Measurements from ENCODE around the gene DPYD.

Gene DPYD

GRCh38 chr1:97138515-97139032, 782.3 kb downstream of the DPYD start:
- DNase-seq (ENCODE audit: low spot score), result no peak

GRCh38 chr1:97137862-97138514, 782.8 kb downstream of the DPYD start:
- peak; percentile 39 for DNase-seq (ENCODE audit: low spot score)

- DNase-seq (ENCODE audit: low spot score), result no peak
These were observed 783.8 kb downstream of the DPYD start for GRCh38 chr1:97136996-97137395.

DNA sequence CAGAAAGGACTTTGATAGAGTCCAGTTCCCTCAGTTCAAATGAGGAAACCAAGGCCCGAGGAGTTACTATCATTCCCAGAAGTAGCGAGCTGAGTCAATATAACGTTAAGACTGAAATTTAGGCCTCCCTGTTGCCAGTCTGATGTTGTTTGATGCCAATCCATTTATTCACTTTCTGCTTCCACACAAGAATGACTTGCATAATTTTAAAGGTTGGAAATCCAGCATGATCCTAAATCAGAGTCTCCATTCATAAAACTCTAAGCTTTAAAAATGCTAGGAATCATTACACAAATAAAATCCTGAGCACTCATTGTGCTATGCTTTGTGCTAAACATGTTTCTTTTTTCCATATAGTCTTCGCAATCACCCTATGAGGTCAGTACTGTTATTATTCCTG, 784.9 kb downstream of the DPYD start:
- no peak for DNase-seq (ENCODE audit: low spot score)

- no peak for DNase-seq (ENCODE audit: low spot score)
These were observed 792.4 kb downstream of the DPYD start for GRCh38 chr1:97128426-97128825.

- DNase-seq (ENCODE audit: low spot score), result no peak
These were observed 797.0 kb downstream of the DPYD start for GRCh38 chr1:97123717-97124431.

DNA sequence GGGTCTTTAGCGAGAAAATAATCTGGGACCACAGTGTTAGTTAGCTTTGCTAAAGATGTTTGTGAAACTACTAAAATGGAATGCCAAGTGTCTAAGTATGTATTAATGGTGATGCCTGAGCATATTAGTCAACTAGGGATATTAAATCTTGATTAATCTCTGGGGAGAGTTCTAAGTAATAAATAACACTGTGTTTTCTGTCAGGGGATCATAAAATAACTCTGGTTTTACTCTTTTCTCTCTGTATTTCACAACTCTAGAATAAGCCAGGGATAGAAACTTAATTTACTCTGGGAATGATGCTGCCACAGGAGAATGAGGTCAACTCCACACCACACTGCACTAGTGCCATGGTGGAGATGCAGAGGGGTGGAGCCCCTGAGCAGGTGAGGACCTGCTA, 800.0 kb downstream of the DPYD start:
- no peak for DNase-seq (ENCODE audit: low spot score)

GRCh38 chr1:97119260-97120158, 801.3 kb downstream of the DPYD start:
- DNase-seq (ENCODE audit: low spot score), result no peak

- DNase-seq (ENCODE audit: low spot score), result no peak
These were observed 806.0 kb downstream of the DPYD start for GRCh38 chr1:97114842-97115241.

- no peak for DNase-seq (ENCODE audit: low spot score)
These were observed 808.4 kb downstream of the DPYD start for GRCh38 chr1:97112442-97112841.

- no peak for DNase-seq (ENCODE audit: low spot score)
These were observed 812.7 kb downstream of the DPYD start for GRCh38 chr1:97108179-97108578.

DNA sequence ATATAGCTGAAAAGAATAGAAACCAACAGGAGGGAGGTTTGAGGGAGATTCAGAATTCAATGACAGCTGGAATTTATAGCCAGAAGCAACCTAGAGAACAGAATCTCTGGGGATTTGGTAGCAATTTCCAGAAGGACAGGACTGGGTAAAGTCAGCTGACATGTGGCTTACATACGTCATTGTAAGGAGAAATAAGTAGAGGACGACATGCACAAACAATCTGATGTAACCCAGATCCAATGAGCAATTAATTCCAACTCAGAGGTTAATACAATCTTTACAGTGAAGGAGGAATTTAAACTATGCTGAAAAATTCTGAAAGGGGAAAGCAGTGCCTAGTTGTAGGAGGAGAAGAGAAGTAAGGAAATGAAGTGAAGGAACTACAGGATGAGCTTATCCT, 815.3 kb downstream of the DPYD start:
- no peak for DNase-seq (ENCODE audit: low spot score)

GRCh38 chr1:97101509-97101908, 819.3 kb downstream of the DPYD start:
- no peak for DNase-seq (ENCODE audit: low spot score)

DNA sequence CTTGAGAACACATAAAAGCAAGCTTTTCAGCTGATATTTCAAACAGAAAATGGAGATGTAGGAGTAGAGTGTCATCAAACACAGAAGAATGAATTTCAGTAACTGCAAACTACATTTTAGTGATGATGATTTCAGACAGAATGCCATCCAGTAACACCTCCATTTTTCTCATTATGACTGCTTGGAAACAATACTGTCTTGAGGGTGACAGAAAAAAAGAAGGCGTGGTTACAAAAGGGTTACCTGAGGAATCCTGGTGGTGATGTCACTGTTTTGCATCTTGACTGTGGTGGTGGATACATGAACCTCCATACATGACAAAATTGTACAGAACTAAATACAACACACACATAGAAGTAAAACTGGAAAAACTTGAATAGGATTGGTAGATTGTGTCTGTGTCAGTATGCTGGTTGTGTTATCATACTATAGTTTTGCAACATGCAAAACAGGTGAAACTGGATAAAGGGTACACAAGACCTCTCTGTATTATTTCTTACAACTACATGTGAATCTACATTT, 823.4 kb downstream of the DPYD start:
- DNase-seq (ENCODE audit: low spot score), result no peak

DNA sequence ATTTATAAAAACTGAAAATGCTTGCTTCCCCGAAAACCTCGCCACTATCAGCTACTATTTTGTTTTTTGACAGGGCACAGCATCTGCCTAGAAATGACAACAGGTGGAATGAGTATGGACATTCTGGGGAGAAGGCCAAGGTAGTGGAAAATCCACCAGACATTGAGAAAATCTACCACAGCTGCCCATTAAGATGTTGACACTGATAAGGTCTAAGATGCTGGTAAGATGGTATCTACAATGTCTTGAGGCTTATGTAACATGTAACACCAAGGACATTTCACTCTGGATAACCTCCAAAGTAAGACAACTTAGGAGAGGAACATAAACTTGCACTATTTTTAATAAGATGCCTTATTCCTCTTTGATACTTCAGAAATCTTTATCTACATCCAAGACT, 825.1 kb downstream of the DPYD start:
- no peak for DNase-seq (ENCODE audit: low spot score)

GRCh38 chr1:97094247-97094972, 826.4 kb downstream of the DPYD start:
- no peak for DNase-seq (ENCODE audit: low spot score)

DNA sequence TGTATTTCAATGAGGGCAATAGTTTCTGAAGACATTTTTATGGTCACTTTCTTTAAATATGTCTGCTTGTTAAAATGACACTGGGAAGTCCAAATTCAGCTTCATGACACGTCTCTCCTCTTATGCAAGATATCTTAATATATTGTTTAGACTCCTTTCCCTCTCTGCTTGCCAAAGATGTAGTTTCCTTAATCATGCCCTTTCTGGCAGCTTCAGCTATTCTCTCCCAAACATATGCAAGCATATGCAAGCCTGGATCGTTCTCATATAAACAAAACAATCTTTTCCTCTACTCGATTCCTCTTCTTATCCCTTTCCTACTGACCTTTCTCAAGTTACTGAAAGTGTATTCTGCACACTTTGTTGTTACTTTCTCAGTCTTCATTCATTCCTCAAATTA, 827.1 kb downstream of the DPYD start:
- no peak for DNase-seq (ENCODE audit: low spot score)

DNA sequence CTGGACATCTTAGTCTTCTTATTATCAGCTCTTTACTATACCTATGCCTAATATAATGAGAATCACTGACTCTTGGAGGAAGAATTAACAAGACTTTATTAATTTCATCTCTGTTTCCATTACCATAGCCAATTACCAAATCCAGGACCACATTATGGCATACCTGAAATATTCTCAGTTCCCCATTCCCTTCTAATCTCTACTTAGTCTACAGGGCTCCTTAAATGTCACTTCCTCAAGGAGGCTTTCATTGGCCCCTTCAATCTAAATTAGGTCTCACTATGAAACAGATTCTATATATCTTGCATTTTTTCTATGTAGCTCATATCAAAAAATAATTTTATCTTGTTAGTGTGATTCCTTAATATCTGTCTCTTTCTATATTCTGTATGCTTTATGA, 828.0 kb downstream of the DPYD start:
- no peak for DNase-seq (ENCODE audit: low spot score)

- no peak for DNase-seq (ENCODE audit: low spot score)
These were observed 829.2 kb downstream of the DPYD start for GRCh38 chr1:97091679-97092078.

GRCh38 chr1:97091263-97091662, 829.6 kb downstream of the DPYD start:
- DNase-seq (ENCODE audit: low spot score), result no peak

DNA sequence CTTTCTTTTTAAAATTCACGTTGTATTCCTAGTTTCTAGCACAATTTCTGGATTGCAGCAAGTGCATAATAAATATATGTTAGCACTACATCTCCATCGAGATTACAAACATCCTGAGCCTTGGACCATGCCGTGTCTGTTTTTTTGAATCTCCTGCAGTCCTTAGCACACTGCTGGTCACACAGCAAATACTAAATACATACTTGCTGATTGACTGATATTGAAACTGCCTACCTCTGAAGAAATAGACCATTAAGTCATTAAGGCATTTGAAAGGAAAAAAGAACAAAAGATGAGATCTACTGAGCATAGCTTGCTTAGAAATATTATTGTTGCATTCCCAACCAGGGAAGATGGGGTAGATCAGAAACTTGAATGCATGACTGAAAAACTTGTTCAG, 830.1 kb downstream of the DPYD start:
- DNase-seq (ENCODE audit: low spot score), result no peak

DNA sequence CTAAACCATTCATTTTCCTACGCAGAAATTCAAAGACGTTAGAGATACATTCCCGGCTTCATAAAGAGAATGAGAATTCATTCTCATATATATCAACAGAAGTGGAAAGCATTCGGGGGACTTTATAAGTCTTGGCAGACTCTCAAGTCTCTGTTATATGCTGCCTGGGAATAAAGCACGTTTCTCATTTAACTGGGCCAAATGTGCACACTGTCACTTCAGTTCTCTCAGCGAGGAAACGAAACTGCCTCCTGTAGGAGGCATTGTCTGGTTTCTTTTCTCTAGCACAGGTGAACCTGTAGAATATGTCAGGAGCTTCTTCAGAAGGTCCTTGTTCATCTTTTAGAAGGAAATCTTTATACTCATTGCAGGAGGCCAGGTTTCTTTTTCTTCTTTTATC, 831.7 kb downstream of the DPYD start:
- DNase-seq (ENCODE audit: low spot score), result no peak

Measured in COLO829 (cell line).